CD4-positive, alpha-beta T cell (primary cell): Measurements from ENCODE around the gene MANEAL. TPM values are rescaled to one million over a fixed set of nuclear protein-coding genes. Genes with fewer than 3 reads are reported as not detected.
A peak's percentile ranks its signal among the peaks of the same experiment; 100 is the strongest.

Source experiments
- ATAC-seq: fragments of 200-7000 bp; cut with Tn5 transposase; one replicate; pipeline ENCODE4 v1.10.0; 2022; ENCODE audit warnings: mild to moderate bottlenecking; ENCODE audit not compliant: poor library complexity
- CTCF ChIA-PET: fragments of 350-600 bp; sonication (Branson Sonifier 250); formaldehyde crosslinking; loops from one replicate; lab custom pipeline; 2021; ENCODE audit warnings: antibody characterized with exemption, inconsistent platforms; lab: Charles Lee
- POLR2A ChIA-PET: fragments of 350-600 bp; sonication (Branson Sonifier 250); formaldehyde crosslinking; loops from one replicate; lab custom pipeline; 2021; ENCODE audit warnings: antibody characterized with exemption, inconsistent platforms; lab: Charles Lee
- DNase-seq, 14 experiments: peaks; one replicate each; pipeline ENCODE4 v3.0.0-alpha.2; 2013 to 2020; ENCODE audit warnings: mixed read lengths in 2 of 14
- H3K27ac ChIP-seq, 2 donors: one replicate each; pipeline versions ENCODE4 v1.5.1 to v1.7.0; 2013; ENCODE audit warnings: low read length in 2 of 2, low read depth in 1 of 2, mild to moderate bottlenecking in 1 of 2
- H3K27me3 ChIP-seq, 2 experiments: 1 replicate in 1 of 2; 2 replicates in 1 of 2; pipeline versions ENCODE4 v1.6.1 to v1.7.0; 2013; ENCODE audit warnings: low read length in 2 of 2, control low read depth in 1 of 2, mild to moderate bottlenecking in 1 of 2, moderate library complexity in 1 of 2; ENCODE audit not compliant: insufficient read depth in 2 of 2, control insufficient read depth in 1 of 2
- H3K36me3 ChIP-seq: one replicate; pipeline ENCODE4 v1.6.1; 2013; ENCODE audit warnings: low read length, control low read depth; ENCODE audit not compliant: insufficient read depth
- H3K4me1 ChIP-seq: one replicate; pipeline ENCODE4 v1.6.1; 2013; ENCODE audit warnings: low read length, control low read depth; ENCODE audit not compliant: insufficient read depth
- H3K4me3 ChIP-seq: one replicate; pipeline ENCODE4 v1.5.1; 2013; ENCODE audit warnings: mild to moderate bottlenecking, low read length, moderate library complexity
- H3K9me3 ChIP-seq, 2 experiments: 1 replicate in 1 of 2; 2 replicates in 1 of 2; pipeline versions ENCODE4 v1.6.1 to v1.7.0; 2013; ENCODE audit warnings: low read length in 2 of 2, mild to moderate bottlenecking in 2 of 2, control low read depth in 1 of 2, moderate library complexity in 1 of 2; ENCODE audit not compliant: control insufficient read depth in 1 of 2, insufficient read depth in 1 of 2
- H3K27ac Mint-ChIP-seq: one replicate; pipeline ENCODE4 v1.8.0; 2020; ENCODE audit warnings: mixed read lengths
- H3K27me3 Mint-ChIP-seq: one replicate; pipeline ENCODE4 v1.8.0; 2021; ENCODE audit warnings: mixed read lengths
- H3K36me3 Mint-ChIP-seq: one replicate; pipeline ENCODE4 v1.8.0; 2021; ENCODE audit warnings: low read depth, mixed read lengths
- H3K4me1 Mint-ChIP-seq: one replicate; pipeline ENCODE4 v1.8.0; 2021; ENCODE audit warnings: low read depth, mixed read lengths
- H3K4me3 Mint-ChIP-seq: one replicate; pipeline ENCODE4 v1.8.0; 2020; ENCODE audit warnings: mild to moderate bottlenecking, mixed read lengths
- H3K9me3 Mint-ChIP-seq: one replicate; pipeline ENCODE4 v1.8.0; 2020; ENCODE audit warnings: mixed read lengths
- CTCF ChIP-seq: fragments of 200-600 bp; IDR thresholded peaks from one replicate; pipeline ENCODE4 v1.8.0; 2022; ENCODE audit warnings: antibody characterized with exemption, mild to moderate bottlenecking
- intact Hi-C, 2 experiments: fragments of 100-400 bp; cut with DNase I in 1 of 2; cut with micrococcal nuclease in 1 of 2; formaldehyde crosslinking; loops; one replicate each; pipeline versions ENCODE4 v1.15.1 to v1.9.0; 2023 to 2025; cut with DNase I, micrococcal nuclease
- total RNA-seq, 174 experiments: library from RNA in 2 of 174; stranded (reverse) in 2 of 174; gene quantifications; one replicate each; pipeline ENCODE4 v1.2.3 and lab custom pipeline; 2021 to 2026

MANEAL gene
- total RNA-seq, 2 experiments from 2014 or later: 0.33 to 0.53 TPM

- ChIA-PET CTCF (no interaction called here), POLR2A (no interaction called here)
- Histone ChIP-seq H3K27me3 (peaks cover 0 to 7% of the 10 kb centered on the region in 2 experiments), H3K4me1 (no peaks in the 10 kb centered on the region), H3K36me3 (no peaks in the 10 kb centered on the region), H3K27ac (no peak overlapping the region), H3K4me3 (no peak overlapping the region), H3K9me3 (no peaks in the 10 kb centered on the region)
- DNase-seq (no peak), ATAC-seq (no peak)
- no peak overlapping the region for H3K4me3 Mint-ChIP-seq
- no peaks in the 10 kb centered on the region for H3K4me1 Mint-ChIP-seq
- no peaks in the 10 kb centered on the region for H3K36me3 Mint-ChIP-seq
- intact Hi-C loops: no loop called here
- H3K9me3 Mint-ChIP-seq: no peaks in the 10 kb centered on the region
- TF ChIP-seq CTCF: no peak
- peaks cover 20% of the 10 kb centered on the region for H3K27me3 Mint-ChIP-seq
- H3K27ac Mint-ChIP-seq: no peak overlapping the region
Measured at GRCh38 chr1:37782491-37782890, 11.2 kb upstream of the MANEAL start.

GRCh38 chr1:37792943-37793686 is 532 bp upstream of the MANEAL start:
- no peak overlapping the region for H3K27ac Mint-ChIP-seq
- CTCF ChIA-PET: no interaction called here

More at GRCh38 chr1:37792943-37793686, 532 bp upstream of the MANEAL start:
- ATAC-seq (no peak), DNase-seq (no peak)
- no peaks in the 10 kb centered on the region for H3K4me1 Mint-ChIP-seq
- no peak for TF ChIP-seq CTCF
- Histone ChIP-seq H3K4me3 (peak overlapping the region; percentile 34), H3K27ac (no peak overlapping the region), H3K27me3 (peaks cover 20 to 25% of the 10 kb centered on the region in 2 experiments), H3K4me1 (peaks cover 19% of the 10 kb centered on the region), H3K9me3 (peaks cover 0 to 13% of the 10 kb centered on the region in 2 experiments), H3K36me3 (no peaks in the 10 kb centered on the region)
- H3K4me3 Mint-ChIP-seq: peak overlapping the region; percentile 67
- no peaks in the 10 kb centered on the region for H3K9me3 Mint-ChIP-seq
- POLR2A ChIA-PET: no interaction called here
- intact Hi-C loops: loop anchor here in 1 of 2 experiments (1.0 kb wide), 1 partner anchor 32 kb away; no protein-coding TSS in a partner anchor
- no peaks in the 10 kb centered on the region for H3K36me3 Mint-ChIP-seq
- peaks cover 60% of the 10 kb centered on the region for H3K27me3 Mint-ChIP-seq
